Upper lobe of right lung (tissue), 1 donor: ENCODE data around the gene LDAH. TPM values are rescaled to one million over a fixed set of nuclear protein-coding genes. Genes with fewer than 3 reads are reported as not detected.

Experiments used
- ATAC-seq: fragments of 200-7000 bp; cut with Tn5 transposase; one replicate; pipeline ENCODE4 v1.9.1; 2020; ENCODE audit warnings: mild to moderate bottlenecking, moderate library complexity
- DNase-seq: peaks from one replicate; pipeline ENCODE4 v3.0.0-alpha.2; 2020
- H3K27ac ChIP-seq: fragments of 200-600 bp; one replicate; pipeline ENCODE4 v1.8.0; 2022
- H3K27me3 ChIP-seq: fragments of 200-600 bp; one replicate; pipeline ENCODE4 v1.8.0; 2022; ENCODE audit warnings: mild to moderate bottlenecking
- H3K36me3 ChIP-seq: fragments of 200-600 bp; one replicate; pipeline ENCODE4 v1.8.0; 2022
- H3K4me1 ChIP-seq: fragments of 200-600 bp; one replicate; pipeline ENCODE4 v1.8.0; 2022
- H3K4me3 ChIP-seq: fragments of 200-600 bp; one replicate; pipeline ENCODE4 v1.8.0; 2022; ENCODE audit warnings: mild to moderate bottlenecking
- H3K9me3 ChIP-seq: fragments of 200-600 bp; one replicate; pipeline ENCODE4 v1.8.0; 2022
- CTCF ChIP-seq: fragments of 200-600 bp; IDR thresholded peaks from one replicate; pipeline ENCODE4 v1.8.0; 2022; ENCODE audit warnings: antibody characterized with exemption
- intact Hi-C: fragments of 100-400 bp; cut with DNase I; formaldehyde crosslinking; loops from one replicate; pipeline ENCODE4 v1.11.0; 2022
- total RNA-seq: library from RNA; stranded (reverse); fragmentation: NEBNext Ultra II Directional; extraction: Animal tissue kit (Norgen Biotek cat#: 25700); gene quantifications from one replicate; pipeline ENCODE4 v1.2.1, GENCODE V29; 2021
- donor health status: DM: no; HTN: yes; CAD: no; lungs with severe emphysema.

Gene LDAH
- total RNA-seq, 1 donor from 2014 or later: 17.9 TPM

GRCh38 chr2:20646446-20646845, 176.5 kb downstream of the LDAH start:
- Histone ChIP-seq H3K36me3 (peaks cover 37% of the 10 kb centered on the region), H3K27me3 (no peaks in the 10 kb centered on the region), H3K27ac (no peak overlapping the region), H3K9me3 (no peaks in the 10 kb centered on the region), H3K4me3 (no peak overlapping the region), H3K4me1 (peaks cover 19% of the 10 kb centered on the region)
- ATAC-seq (no peak), DNase-seq (no peak)
- TF ChIP-seq CTCF: no peak
- intact Hi-C loops: no loop called here

DNA sequence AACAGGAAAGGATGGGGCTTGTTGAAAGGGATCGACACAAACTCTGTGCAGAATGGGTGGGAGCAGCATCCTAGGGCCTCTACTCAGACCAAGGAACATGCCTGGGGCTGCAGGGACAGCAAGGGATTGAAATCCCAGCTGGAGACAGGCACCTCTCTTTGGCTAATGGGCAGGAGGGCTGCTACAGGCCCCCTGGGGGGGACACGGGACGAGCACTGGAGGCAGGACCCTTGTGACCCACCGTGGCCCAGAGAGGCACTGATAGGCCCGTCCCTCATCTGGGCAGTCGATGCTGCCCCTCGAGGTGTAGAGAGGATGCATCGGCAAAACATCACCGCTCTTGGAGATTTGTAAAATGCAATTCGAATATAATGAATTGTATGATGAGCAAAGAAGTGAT, 177.1 kb downstream of the LDAH start:
- DNase-seq (no peak), ATAC-seq (no peak)
- intact Hi-C loops: no loop called here
- Histone ChIP-seq H3K36me3 (peaks cover 44% of the 10 kb centered on the region), H3K4me1 (peaks cover 19% of the 10 kb centered on the region), H3K27me3 (no peaks in the 10 kb centered on the region), H3K4me3 (no peak overlapping the region), H3K27ac (no peak overlapping the region), H3K9me3 (no peaks in the 10 kb centered on the region)
- TF ChIP-seq CTCF: no peak

DNA sequence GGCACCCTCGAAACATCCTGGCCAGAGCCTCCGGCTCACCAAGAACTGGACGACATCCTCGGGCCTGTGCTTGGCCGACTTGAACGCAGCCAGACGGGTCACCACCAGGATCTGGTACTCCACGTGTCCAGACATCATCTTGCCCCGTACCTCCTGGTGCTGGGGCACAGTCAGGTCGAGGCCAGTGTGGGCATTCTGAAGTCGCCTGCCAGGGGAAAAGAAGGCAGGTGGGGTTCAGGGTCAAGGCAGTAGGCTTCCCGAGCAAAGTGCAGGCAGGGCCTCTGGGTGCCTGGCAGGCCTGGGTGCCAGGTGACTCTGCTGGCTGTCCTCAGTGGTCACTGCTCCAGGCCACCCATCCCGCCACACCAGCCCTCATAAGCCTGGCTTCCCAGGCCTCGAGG, 177.6 kb downstream of the LDAH start:
- Histone ChIP-seq H3K27ac (no peak overlapping the region), H3K4me1 (peaks cover 18% of the 10 kb centered on the region), H3K27me3 (no peaks in the 10 kb centered on the region), H3K36me3 (peaks cover 48% of the 10 kb centered on the region), H3K4me3 (no peak overlapping the region), H3K9me3 (no peaks in the 10 kb centered on the region)
- ATAC-seq: no peak
- intact Hi-C loops: no loop called here
- no peak for TF ChIP-seq CTCF
- no peak for DNase-seq

DNA sequence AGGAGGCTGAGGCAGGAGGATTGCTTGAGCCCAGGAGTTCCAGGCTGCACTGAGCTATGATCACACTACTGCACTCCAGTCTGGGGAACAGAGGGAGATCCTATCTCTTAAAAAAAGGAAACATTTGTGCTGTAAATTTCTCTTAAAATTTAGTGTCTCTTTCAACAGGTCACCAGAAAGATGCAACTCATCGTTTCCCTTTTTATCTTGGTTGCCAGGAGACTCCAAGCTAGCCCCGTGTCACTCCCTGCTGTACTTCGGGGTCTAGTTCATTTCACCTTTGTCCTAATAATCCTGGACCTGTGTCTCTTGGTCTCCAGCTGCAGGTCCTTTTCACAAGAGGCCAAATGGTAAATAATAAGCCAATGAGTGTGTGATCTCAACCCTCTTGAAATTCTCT, 179.1 kb downstream of the LDAH start:
- intact Hi-C loops: no loop called here
- H3K4me1 ChIP-seq: peaks cover 3% of the 10 kb centered on the region
- H3K27ac ChIP-seq: no peak overlapping the region
- H3K36me3 ChIP-seq: peaks cover 61% of the 10 kb centered on the region
- H3K9me3 ChIP-seq: no peaks in the 10 kb centered on the region
- H3K4me3 ChIP-seq: no peak overlapping the region
- TF ChIP-seq CTCF: no peak
- DNase-seq: no peak
- no peak for ATAC-seq
- no peaks in the 10 kb centered on the region for H3K27me3 ChIP-seq

- no peak for DNase-seq
- H3K27ac ChIP-seq: no peak overlapping the region
- H3K36me3 ChIP-seq: peaks cover 67% of the 10 kb centered on the region
- TF ChIP-seq CTCF: no peak
- intact Hi-C loops: no loop called here
- ATAC-seq: no peak
- H3K4me3 ChIP-seq: no peak overlapping the region
- no peaks in the 10 kb centered on the region for H3K9me3 ChIP-seq
- H3K27me3 ChIP-seq: no peaks in the 10 kb centered on the region
- H3K4me1 ChIP-seq: no peaks in the 10 kb centered on the region
Observed at GRCh38 chr2:20643060-20643459, 179.8 kb downstream of the LDAH start.
